Measurements from ENCODE around the gene CCDC185.
"Not testable (repeated sequence)": the region's sequence is repeated elsewhere in the genome, so short reads cannot be mapped to it uniquely, and the experiment has no call there.

CCDC185 gene

DNA sequence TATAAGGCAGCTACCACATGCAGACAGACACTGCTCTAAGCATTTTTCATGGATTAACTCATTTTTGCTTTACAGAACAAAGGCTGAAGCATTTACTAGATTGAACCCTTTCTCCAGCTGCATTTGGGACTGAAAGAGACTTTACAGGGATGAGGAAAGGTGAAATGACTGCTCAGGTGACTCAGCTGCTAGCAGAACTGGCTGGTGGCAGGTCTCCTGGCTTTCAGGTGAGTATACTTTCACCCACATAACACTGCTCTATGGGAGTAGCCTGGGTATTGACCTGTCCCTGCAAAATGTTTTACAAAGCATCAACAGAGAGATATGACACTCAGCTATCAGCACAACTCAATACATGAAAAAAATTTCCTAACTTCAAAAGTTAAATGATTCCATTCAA lies 2.6 kb upstream of the CCDC185 start:
- TF ChIP-seq, protein P1, sequence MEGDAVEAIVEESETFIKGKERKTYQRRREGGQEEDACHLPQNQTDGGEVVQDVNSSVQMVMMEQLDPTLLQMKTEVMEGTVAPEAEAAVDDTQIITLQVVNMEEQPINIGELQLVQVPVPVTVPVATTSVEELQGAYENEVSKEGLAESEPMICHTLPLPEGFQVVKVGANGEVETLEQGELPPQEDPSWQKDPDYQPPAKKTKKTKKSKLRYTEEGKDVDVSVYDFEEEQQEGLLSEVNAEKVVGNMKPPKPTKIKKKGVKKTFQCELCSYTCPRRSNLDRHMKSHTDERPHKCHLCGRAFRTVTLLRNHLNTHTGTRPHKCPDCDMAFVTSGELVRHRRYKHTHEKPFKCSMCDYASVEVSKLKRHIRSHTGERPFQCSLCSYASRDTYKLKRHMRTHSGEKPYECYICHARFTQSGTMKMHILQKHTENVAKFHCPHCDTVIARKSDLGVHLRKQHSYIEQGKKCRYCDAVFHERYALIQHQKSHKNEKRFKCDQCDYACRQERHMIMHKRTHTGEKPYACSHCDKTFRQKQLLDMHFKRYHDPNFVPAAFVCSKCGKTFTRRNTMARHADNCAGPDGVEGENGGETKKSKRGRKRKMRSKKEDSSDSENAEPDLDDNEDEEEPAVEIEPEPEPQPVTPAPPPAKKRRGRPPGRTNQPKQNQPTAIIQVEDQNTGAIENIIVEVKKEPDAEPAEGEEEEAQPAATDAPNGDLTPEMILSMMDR (IDR thresholded peaks at IDR 0.05; ENCODE audit: control insufficient read depth, extremely low read depth, insufficient read depth), result no peak
- no peak for DNase-seq (ENCODE audit: low read depth)

GRCh38 chr1:223394242-223394641 lies 1.0 kb downstream of the CCDC185 start:
- no peak for DNase-seq (ENCODE audit: low read depth)
- no peak overlapping the region for H3K4me3 ChIP-seq (ENCODE audit: low read depth, low read length)
- TF ChIP-seq, protein P1 (IDR thresholded peaks at IDR 0.05; ENCODE audit: control insufficient read depth, extremely low read depth, insufficient read depth), result no peak

More for the DNA sequence above, 2.6 kb upstream of the CCDC185 start:
- H3K4me3 ChIP-seq (ENCODE audit: low read depth, low read length), result no peak overlapping the region

- TF ChIP-seq, protein P1 (IDR thresholded peaks at IDR 0.05; ENCODE audit: control insufficient read depth, extremely low read depth, insufficient read depth), result no peak
- no peak for DNase-seq (ENCODE audit: low read depth)
- no peak overlapping the region for H3K4me3 ChIP-seq (ENCODE audit: low read depth, low read length)
Measured at GRCh38 chr1:223394706-223395105, 1.5 kb downstream of the CCDC185 start.

DNA sequence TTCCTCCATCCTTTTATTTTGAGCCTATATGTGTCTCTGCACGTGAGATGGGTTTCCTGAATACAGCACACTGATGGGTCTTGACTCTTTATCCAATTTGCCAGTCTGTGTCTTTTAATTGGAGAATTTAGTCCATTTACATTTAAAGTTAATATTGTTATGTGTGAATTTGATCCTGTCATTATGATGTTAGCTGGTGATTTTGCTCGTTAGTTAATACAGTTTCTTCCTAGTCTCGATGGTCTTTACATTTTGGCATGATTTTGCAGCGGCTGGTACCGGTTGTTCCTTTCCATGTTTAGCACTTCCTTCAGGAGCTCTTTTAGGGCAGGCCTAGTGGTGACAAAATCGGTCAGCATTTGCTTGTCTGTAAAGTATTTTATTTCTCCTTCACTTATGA lies 6.2 kb downstream of the CCDC185 start:
- H3K4me3 ChIP-seq (ENCODE audit: low read depth, low read length), result not testable (repeated sequence)

GRCh38 chr1:223401873-223402789 lies 8.9 kb downstream of the CCDC185 start:
- TF ChIP-seq, protein P1 (IDR thresholded peaks at IDR 0.05; ENCODE audit: control insufficient read depth, extremely low read depth, insufficient read depth), result no peak
- no peak for DNase-seq (ENCODE audit: low read depth)
- no peak overlapping the region for H3K4me3 ChIP-seq (ENCODE audit: low read depth, low read length)

More for the DNA sequence above, 6.2 kb downstream of the CCDC185 start:
- DNase-seq (ENCODE audit: low read depth), result not testable (repeated sequence)

GRCh38 chr1:223402790-223403142 lies 9.6 kb downstream of the CCDC185 start:
- TF ChIP-seq, protein P1 (IDR thresholded peaks at IDR 0.05; ENCODE audit: control insufficient read depth, extremely low read depth, insufficient read depth), result no peak
- H3K4me3 ChIP-seq (ENCODE audit: low read depth, low read length), result no peak overlapping the region
- DNase-seq (ENCODE audit: low read depth), result no peak

- no peak overlapping the region for H3K4me3 ChIP-seq (ENCODE audit: low read depth, low read length)
- no peak for DNase-seq (ENCODE audit: low read depth)
- TF ChIP-seq, protein P1 (IDR thresholded peaks at IDR 0.05; ENCODE audit: control insufficient read depth, extremely low read depth, insufficient read depth), result no peak
Measured at GRCh38 chr1:223403184-223403815, 10.1 kb downstream of the CCDC185 start.

Data from LNCaP clone FGC (cell line).